ENCODE data around the gene CBX1.
A peak's percentile ranks its signal among the peaks of the same experiment; 100 is the strongest.

CBX1 gene

DNA sequence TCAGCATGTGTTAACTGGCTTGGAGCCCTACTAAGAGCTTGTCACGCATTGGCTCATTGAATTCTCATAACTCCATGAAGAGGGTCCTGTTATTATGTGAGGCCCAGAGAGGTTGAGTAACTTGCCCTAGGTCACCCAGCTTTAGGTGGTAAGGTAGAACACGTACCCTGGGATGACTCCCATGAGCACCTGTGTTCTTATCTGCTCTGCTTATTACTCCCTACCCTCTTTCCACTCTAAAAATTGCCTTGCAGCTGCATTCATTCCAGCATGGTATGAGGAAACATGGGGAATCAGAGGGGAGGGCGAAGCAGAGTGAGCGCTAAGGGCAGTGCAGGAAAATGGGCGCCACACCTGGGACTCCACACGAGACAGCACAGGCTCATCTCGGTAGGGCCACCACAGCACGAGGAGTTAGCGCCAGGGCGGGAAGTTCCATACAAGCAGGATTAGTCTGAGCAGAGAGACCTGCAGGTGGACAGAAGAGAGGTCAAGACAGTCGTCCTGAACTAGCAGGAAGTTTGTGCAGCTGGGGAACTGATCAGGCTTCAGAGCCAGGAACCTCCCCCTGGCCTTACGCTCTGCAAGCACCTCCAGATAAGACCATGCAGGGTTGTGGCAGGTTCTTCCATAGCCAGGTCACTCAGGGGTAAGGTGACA is 73.8 kb downstream of the CBX1 start:
- DNase-seq (ENCODE audit: low read depth in 1 of 2, low spot score in 1 of 2) = no peak

GRCh38 chr17:48026502-48027321 is 74.6 kb downstream of the CBX1 start:
- peak in 1 of 2 donors; percentile 60 for DNase-seq (ENCODE audit: low read depth in 1 of 2, low spot score in 1 of 2)

GRCh38 chr17:48025904-48026501 is 75.3 kb downstream of the CBX1 start:
- DNase-seq (ENCODE audit: low read depth in 1 of 2, low spot score in 1 of 2) = no peak

DNA sequence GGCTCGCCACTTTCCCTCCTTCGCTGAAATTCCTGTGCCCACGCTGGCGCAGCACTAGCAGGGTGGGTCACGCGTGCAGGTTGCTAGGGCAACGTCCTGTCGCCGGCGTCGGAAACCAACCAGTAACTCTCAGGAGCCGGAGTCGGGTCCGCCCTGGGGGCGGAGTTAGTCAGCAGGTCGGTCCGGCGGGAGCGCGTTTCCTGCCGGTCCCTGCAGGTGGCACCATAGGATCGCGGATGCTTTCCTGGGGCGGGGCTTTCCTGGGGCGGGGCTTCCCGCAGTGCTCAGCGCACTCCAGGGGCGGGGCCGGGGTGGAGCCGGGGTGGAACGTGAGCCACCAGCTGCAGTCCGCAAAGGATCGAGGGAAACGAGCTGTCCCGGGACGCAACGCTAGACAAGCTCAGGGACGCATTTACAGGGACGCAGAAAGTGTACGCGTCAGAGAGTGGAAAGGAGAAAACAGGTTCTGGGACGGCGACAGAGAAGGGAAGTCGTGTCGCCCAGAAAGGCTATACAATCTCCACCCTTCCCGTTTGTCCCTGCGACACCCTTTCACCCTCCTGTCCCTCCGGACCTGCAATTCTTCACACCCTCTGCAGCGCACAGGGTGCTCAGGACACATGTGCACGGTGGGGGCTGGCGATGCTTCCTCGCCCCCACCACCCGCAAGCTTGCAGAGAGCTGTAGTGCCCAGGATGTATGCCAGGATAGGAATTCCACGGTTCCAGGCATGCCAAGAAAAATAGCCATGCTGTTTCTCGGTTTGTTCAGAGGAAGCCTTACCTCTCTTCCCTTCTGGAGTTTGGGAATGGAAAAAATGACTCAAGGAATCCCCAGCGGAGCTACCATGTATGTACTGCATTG is 76.0 kb downstream of the CBX1 start:
- DNase-seq (ENCODE audit: low read depth in 1 of 2, low spot score in 1 of 2) = peak; percentile 96 to 97

- DNase-seq (ENCODE audit: low read depth in 1 of 2, low spot score in 1 of 2) = no peak
Measured at GRCh38 chr17:48024149-48025039, 76.9 kb downstream of the CBX1 start.

DNA sequence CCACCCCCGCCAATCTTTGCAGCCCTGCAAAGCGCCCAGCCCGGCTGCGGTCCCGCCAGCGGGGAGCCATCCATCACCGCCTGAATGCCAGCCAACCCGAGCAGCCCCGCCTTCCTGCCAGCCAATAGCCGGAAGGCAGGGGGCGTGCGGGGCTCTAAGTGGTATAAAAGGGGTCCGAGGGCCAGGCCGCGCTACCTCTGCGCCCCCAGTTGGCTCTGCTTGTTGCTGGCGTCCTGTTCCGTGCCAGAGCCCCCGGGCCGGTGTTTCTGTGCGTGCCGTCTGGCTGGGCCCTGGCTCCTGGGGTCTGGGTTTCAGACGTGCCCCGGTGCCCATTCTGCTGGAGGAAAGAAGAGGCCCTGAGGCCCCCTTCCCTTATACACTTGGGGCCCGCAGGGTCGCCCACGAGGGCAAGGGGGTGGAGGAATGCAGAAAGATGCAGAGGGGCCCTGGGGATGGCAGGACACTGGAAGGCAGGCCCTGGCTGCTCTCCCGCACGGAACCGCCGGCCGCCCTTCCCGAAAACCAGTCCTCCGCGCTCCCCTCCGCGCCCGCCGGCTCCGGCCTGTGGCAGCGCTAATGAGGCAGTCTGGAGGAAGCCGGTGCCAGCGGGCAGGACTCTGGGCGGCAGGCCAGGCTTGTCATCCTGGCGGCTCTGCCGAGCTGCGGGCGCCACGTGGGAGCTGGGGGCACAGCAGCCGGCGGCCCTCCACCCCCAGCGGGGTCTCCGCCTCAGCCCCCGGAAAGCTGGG is 77.7 kb downstream of the CBX1 start:
- no peak for DNase-seq (ENCODE audit: low read depth in 1 of 2, low spot score in 1 of 2)

GRCh38 chr17:48022901-48023300 is 78.4 kb downstream of the CBX1 start:
- DNase-seq (ENCODE audit: low read depth in 1 of 2, low spot score in 1 of 2) = no peak

DNA sequence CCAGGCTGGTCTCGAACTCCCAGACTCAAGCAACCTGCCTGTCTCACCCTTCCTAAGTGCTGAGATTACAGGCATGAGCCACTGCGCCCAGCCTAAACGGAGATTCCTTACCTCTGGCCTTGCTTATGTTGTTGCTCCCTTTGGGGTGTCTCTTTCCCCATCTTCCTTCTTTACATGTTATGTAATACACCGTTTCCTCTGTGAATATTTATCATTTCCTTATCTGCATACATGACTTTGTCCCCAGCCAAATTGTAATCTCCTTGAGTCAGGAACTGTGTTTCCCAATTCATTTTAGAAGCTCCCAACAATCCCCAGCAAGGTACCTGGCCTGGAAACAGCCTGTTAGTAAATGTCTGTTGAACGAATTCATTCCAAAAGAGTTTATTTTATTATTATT is 79.3 kb downstream of the CBX1 start:
- DNase-seq (ENCODE audit: low read depth in 1 of 2, low spot score in 1 of 2) = no peak

All from stimulated activated CD4-positive, alpha-beta T cell treated with anti-CD3 and anti-CD28 coated beads, Interleukin-15, amount 100 ng/mL, for 1 hour (primary cell).